Right renal pelvis (tissue), 4 donors: ENCODE measurements around the gene ANKRD33B. TPM values are rescaled to one million over a fixed set of nuclear protein-coding genes. Genes with fewer than 3 reads are reported as not detected.
"Not testable (repeated sequence)": the region's sequence is repeated elsewhere in the genome, so short reads cannot be mapped to it uniquely, and the experiment has no call there.

Source experiments
- DNase-seq, 4 donors: peaks; one replicate each; pipeline ENCODE4 v3.0.0-alpha.2; 2013; ENCODE audit warnings: low read depth in 4 of 4, low spot score in 3 of 4, missing footprints in 1 of 4
- polyA plus RNA-seq, 4 donors: library from polyadenylated mRNA; unstranded; fragments of 120-200 nt; gene quantifications; one replicate each; pipeline ENCODE4 v1.2.1, GENCODE V29; 2013; ENCODE audit not compliant: insufficient read length in 4 of 4

The ANKRD33B gene
- polyA plus RNA-seq, 4 donors, result 1.4 to 1.9 (median 1.8) TPM

DNA sequence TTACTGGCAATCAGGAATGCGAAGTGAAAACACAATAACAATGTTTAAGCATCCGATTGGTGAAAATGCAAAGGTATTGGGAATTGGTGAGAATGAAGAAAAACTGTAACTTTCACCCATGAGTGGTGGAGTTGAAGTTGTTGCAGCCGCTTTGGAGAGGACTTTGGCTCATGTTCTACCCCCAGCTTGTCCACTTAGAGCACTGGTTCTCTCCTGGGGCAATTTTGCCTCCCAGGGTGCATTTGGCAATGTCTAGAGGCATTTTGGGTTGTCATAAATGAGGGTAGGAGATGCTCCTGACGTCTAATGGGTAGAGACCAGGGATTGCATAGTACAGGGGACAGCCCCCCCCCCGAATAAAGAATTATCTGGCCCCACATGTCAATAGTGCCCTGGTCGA is 46.2 kb downstream of the ANKRD33B start:
- no peak for DNase-seq

DNA sequence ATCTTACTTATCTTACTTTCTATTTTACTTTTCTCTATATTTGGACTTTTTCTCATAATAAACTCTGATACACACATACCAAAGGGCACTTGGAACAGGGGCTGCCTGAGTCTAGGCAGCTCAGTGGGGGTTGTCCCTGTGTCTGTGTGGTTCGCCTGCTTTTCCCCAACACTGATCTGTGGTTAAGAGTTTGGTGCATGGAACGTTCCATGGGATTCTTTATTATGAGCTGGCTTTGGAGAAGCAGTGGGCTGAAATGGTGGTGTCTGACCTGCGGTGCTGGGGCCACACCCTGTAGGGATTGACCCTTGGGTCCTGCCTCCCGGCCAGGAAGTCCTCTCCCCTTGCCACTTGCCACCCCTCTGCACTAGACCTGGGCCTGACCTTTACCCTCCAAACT is 47.4 kb downstream of the ANKRD33B start:
- DNase-seq, result no peak

DNA sequence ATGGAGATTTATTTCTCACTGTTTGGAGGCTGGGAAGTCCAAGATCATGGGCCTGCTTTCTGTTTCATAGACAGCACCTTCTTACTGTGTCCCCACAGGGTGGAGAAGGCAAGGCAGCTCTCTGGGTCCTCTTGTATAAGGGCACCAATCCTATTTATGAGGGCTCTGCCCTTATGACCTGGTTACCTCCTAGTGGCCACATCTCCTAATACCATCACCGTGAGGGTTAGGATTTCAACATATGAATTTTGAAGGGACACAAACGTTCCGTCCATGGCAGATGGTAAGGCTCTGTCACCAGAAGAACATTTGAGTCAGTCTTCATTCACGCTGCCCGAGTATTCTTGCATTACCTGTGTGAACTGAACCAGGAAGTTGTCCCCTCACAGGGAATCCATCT is 48.4 kb downstream of the ANKRD33B start:
- no peak for DNase-seq

DNA sequence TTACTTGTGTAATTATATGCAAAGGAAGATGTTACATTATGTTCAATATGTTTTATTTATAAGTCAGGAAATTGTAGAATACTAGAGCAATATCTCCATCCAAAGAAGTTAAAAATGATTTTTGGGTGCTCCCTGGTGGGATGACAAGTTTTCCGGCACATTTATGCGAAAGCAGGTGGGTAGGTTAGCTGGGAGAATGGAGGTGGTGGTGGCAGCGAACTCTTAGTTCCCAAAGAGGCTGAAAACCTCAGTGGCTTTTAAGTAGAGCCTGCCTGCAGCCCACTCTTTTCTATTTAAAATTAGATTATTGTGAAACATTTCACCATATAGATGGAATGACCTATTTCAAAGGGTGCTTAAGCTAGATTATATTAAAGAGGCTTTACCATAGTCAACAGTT is 51.8 kb downstream of the ANKRD33B start:
- no peak for DNase-seq

DNA sequence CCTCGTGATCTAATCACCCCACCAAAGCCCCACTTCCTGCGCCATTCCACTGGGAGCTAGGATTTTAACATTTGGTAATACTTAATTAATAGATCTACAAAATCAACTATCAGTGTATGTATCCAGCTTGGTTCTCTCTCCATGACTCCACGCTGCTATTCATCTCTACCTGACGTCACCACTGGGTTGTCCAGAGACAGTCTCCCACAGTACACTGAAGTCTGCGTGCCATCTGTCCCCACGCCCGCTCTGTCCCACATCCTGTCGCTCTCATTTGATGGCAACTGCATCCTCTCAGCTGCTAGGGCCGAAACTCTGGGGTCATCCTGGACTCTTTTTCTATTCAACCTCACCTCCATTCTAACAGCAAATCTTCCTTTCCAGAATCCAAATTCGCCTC is 53.2 kb downstream of the ANKRD33B start:
- no peak for DNase-seq

DNA sequence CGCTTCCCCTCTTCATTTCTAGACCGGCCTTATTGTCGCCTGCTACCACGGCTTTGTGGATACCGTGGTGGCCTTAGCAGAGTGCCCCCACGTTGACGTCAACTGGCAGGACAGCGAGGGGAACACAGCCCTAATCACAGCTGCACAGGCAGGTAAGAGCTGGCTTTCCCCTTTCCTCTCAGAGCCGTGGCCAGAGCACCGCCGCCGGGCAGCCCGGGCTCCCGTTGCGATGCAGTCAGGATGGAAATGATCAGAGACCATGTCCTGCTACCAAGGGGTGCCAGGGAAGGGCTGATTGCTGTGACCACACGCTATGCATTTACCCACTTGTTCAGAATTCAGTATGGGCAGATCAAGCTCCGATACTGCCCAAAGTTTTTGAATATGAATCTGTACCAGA is 54.4 kb downstream of the ANKRD33B start:
- DNase-seq, result no peak

DNA sequence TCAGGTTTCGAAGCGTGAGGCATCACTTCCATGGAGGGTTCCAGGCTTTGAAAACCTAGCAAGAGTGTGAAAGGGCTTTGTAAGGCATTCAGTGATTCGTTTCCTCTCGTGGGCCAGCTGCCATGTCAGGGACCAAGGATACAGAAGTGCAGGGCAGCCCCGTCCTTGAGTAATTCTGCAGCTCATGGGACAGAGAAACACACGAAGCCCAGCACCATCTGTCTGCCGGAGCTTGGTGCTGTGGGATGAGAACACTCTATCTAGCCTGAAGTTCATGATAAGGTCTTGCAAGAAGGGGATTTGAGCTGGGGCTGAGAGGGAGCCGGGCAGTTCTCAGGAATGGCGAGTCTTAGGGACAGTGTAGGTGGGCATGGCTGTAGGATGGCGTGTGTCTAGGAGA is 55.8 kb downstream of the ANKRD33B start:
- DNase-seq, result no peak

DNA sequence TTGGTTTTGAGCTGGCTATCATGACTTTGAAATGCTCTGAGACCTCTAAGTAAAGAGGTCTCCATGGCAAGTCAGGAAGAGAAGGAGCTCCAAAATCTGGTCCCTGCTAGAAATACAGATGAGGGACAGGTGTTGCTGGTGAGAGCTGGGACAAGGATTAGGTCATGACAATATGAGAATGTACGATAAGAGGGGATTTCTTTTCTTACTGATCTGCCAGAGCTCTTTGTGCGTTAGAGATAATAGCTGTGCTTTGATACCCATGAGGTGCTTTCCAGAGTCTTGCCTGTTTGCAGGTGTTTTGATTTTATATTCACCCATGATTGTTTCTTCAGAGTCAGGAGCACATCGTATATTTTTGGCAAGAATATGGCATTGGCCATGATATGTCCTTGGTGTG is 56.5 kb downstream of the ANKRD33B start:
- DNase-seq, result no peak

DNA sequence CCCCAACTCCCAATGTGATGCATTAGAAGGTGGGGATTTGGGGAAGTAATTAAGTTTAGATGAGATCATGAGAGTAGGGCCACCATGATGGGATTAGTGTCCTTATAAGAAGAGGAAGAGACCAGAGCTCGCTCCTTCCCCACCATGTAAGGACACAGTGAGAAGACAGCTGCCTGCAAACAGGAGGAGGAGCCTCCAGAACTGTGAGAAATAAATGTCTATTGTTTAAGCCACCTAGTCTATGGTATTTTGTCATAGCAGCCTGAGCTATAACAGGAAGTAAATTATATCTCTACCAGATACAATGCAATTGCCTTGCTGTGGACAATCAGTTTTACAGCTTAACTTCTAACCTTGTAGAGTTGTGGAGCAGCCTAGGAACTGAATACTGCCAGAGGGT is 58.0 kb downstream of the ANKRD33B start:
- no peak for DNase-seq

DNA sequence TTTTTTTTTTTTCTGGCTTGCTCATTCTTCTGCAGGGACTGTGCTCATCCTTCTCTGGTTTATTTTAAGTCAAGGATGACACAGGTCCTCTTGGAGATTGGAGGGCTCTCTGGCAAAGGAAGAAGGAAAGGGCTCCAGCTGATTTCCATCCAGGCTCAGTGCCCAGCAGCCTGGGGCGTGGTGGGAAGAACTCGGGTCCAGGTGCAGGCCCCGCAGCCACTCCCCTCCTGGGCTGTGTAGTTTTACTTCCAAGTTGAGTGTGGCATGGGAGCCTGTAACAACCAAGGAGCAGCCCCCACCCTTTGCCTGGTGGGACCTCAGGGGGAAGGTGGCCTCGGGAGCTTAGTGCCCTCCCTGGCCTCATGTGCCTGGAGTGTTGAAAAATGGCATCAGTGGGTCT is 58.9 kb downstream of the ANKRD33B start:
- DNase-seq, result no peak

DNA sequence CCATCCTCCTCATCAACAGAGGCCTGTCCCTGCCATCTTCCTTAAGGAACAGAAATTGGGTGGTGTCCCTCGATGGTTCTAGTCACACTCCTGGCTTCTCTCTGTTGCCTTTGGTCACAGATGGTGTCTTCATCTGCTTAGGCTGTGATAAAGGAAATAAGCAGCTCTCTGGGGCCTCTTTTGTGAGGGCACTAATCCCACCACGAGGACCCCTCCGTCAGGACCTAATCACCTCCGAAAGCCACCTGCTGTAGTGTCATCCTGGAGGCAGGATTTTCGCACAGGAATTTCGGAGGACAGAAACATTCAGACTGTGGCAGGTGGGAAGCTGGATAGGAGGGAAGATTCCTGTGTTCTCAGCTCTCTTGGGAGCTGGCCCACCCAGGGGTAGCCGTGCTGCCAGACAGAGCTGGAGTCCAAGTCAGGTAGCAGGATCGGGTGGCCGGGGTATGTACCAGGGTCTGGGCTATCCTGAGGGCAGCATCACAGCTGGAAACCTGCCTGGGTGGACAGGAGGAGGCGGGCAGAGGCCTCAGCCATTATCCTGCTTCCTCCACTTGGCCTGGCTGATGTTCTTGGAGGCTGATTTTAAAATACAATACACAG is 59.5 kb downstream of the ANKRD33B start:
- DNase-seq, result no peak

DNA sequence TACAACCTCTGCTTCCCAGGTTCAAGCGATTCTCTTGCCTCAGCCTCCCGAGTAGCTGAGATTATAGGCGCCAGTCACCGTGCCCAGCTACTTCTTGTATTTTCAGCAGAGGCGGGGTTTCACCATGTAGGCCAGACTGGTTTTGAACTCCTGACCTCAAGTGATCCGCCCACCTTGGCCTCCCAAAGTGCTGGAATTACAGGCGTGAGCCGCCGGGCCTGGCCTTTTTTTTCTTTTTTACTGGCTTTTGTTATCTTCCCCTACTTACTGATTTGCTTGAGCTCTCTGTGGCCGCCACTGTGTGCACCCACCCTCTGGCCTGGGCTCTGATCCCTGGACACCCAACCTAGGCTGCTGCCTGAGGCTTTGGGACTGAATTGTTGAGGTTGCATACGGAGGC is 60.3 kb downstream of the ANKRD33B start:
- DNase-seq, result no peak

DNA sequence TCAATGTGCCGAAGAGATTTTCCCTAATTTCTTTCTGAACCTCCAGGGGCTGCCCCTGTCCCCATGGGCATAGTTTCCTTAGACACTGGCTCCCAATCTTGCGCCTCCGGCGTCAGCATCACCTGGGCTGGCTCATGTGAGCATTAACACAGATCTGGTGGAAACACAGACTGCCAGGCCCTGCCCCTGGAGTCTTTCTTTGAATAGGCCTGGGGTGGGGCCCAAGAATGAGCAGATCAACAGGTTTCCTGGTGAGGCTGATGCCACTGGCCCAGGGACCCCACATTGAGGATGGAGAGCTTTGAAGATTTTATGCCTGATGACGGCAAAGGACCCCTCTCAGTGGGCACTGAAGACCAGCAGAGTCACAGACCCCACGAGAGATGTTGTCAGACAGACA is 60.8 kb downstream of the ANKRD33B start:
- no peak for DNase-seq

DNA sequence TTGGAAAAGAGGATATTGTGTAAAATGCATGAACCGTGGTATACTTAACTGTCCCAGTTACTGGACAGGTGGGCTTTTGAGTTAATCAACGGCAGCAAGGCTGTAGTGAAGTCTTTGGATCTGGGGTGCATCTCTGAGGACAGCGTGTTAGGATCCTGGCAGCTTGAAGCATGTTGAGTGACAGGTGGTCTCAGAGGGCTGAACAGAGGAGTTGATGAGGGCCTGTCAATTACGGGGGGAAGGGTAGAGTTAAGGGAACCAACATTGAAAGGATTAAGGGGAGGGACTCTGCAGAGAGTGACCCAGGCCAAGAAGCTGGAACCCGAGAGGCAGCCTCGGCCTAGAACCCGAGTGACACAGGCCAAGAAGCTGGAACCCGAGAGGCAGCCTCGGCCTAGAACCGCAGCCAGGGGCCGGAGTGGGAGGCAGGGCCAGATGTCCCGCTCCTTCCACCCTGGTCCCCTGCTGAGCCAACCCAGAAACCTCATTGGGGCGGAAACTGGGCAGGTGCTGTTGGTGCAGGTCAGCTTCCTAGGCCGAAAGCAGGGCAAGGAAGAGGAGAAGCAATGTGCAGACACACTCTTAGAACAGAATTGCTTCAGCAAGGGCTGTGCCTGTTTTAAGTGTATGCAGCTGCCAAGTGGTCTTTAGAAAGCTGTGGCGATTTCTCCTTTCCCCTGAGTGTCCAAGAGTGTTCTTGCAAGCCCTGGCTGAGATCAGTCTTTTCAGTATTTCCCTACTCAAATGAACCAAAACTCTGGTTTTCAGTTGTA is 62.0 kb downstream of the ANKRD33B start:
- DNase-seq, result no peak

DNA sequence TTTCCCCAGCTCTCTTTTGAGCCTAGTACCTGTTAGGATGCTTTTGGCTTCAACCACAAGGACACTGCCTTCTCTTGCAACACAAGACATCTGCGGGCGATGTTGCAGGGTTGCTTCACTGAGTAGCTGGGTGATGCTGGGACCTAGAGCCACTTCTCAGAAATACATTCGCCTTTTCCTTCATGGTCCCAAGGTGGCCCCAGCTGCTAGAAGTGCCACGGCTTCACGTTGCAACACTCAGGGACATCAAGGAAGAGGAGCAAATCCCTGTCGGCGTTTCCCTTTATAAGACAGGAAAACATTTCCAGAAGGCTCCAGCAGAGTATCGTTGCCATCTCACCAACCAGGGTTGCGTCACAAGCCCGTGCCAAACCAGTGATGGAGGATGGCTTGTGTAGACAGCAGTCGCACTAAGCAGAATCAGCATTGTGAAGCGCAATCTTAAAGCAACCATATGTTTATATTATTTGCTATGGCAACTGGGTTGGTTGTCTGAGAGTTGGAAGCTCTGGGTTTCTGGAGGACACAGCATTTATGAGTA is 62.7 kb downstream of the ANKRD33B start:
- no peak for DNase-seq

DNA sequence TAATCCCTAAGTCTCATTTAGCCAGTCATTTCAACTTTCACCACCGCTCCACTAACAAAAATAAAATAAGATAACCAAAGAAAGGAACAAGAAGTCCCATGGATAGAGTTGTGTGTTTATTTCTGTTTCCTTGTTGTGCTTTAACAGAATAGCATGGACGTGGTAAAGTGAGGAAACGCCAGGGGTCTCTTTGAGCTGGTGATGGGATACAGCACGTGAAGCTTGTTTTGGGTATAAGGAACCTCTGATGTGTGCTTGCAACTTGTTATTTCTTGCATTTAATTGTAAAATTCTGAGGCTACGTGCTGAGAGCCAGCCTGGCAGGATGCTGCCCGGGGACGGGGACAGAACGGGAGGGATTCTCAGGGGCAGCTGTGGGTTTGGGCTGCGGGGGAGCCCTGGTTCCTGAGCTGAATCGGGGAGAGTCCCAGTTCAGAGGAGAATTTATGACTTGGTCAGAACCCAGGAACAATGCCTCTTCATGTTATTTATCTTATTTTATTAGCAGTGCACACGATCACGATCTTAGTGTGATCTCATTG is 63.4 kb downstream of the ANKRD33B start:
- no peak for DNase-seq

DNA sequence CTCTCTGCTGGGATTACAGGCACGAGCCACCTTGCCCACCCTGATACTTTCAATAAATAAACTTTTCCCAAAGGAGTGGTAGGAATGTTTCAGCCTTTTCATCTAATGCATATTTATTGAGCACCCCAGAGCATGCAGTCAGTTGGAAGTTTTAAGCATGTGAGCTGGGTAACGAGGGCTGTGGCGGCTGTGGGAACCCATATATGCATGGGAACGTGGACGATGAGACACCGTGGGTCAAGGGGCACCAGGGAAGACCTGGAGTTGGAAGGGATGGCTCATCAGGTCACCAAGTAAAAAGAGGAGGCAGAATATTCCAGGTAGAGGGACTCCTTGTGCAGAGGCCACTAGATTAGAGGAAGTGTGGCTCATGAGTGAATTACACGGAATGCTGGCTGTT is 64.7 kb downstream of the ANKRD33B start:
- DNase-seq, result no peak

DNA sequence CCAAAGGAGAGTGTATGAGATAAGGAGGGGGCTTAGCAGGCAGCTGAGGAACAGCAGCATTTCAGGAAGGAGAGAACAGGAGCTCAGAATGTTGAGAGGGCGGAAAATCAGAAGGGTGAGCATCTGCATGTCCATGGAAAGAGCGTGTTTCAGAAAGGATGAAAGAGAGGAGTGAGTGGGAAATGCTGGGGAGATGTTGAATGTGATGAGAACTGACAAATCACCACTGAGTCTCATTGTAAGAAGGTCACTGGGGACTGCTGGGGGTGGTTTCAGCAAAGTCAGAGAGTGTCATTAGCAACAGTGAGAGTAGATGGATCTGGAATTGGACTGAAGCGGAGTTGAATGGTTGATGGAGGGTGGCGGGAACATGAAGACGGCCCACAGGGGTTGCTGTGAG is 65.8 kb downstream of the ANKRD33B start:
- DNase-seq, result no peak

DNA sequence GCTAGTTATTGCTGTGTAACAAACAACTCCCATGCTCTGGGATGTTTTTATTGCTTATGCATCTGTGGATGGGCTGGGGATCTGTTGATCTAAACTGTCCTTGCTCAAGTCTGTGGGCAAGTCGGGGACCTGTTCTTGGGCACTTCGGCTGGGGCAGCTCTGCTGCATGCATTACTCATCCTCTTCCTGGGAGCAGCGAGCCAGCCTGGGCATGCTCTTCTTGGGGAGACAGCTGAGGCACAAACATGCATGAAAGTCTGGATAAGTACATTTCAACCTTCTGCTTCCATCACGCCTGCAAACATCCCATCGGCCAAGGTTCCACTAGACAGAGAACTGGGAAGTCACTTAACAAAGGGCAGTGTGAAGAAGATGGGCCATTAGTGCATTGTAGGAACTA is 66.3 kb downstream of the ANKRD33B start:
- DNase-seq, result no peak

DNA sequence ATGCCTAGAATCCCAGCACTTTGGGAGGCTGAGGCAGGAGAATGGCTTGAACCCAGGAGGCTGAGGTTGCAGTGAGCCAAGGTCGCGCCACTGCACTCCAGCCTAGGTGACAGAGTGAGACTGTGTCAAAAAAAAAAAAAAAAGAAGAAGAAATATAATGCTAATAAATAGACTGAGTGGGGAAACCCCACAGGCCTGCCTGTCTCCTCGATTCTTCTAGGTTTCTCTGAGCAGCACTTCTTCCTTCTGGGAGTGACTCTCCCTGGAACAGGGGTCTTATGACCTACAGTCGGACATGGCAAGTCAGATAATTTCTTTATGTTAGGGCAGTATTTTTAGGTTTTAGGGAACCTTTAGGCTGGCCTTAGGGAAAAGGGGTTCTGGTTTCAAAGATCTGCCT is 66.9 kb downstream of the ANKRD33B start:
- DNase-seq, result not testable (repeated sequence)

DNA sequence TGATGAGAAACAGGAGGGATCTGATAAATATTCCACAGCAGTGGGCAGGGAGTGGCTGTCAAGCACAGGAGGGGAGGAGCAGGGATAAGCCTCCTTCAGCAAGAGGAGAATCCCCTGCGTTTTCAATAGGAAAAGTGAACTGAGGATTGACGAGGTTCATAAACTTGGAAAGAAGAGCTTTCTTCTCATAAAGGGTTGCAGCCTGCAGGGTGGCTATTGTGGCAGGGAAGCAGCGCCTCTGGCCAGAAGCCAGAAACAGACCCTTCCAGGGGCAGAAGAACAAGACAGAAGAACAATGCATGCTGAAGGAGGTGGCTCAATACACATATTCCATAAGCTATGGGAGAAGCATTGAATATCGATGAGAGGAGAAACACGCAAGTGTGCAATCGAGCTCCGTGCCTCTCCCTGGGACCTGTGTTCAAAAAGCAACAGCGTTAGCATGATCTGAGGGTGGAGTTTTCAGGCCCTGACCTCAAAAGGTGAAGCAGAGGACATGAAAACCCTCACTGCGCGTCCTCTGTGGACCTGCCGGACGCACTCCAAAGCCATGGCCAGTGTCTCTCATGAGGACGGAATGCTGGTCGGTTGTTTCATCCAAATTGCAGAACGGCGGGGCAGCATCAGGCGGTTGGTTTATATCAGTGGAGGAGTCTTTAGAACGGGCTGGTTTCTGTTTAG is 67.6 kb downstream of the ANKRD33B start:
- DNase-seq, result no peak
